ENCODE data around the gene TMEM132C.

TMEM132C gene

DNA sequence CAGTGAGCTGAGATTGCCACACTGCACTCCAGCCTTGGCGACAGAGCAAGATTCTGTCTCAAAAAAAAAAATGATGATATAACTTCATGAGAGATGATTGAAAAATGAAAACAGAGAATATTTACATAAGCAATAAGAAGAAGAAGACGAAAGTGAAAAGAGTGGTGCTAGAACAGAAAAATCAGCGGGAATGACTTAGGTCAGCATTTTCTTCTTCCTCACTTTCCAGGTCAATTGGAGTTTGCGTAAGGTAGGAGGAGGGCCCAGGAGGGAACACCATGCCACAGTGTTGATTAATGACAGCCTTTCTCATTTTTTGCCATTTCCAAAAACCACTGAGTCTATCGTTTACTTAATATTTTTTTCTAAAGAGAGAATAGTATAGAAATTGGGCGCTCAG lies 356.8 kb downstream of the TMEM132C start:
- DNase-seq, result no peak

DNA sequence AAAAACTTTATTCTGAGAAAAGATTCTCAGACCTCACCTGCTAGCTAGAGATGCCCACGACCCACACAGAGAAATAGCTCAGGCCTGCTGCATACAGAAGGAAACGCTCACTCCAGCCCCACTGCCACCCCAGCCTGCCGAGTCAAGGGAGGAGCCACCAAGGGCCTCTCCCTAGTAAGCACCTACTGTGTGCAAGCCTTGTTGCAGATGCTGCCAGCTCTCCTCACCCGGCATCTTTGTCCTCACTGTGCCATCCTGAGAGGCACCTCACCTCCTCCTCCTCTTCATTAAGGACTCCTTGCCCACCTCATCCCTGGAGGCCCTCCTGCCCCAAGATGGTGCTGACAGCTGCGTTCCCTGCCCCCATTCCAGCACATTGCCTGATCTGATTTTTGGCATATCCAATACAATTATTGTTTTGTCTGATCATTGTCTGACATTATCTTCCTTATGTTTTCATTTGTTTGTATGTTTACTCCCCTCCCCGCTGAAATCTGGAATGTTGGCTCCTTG lies 359.9 kb downstream of the TMEM132C start:
- DNase-seq, result no peak

DNA sequence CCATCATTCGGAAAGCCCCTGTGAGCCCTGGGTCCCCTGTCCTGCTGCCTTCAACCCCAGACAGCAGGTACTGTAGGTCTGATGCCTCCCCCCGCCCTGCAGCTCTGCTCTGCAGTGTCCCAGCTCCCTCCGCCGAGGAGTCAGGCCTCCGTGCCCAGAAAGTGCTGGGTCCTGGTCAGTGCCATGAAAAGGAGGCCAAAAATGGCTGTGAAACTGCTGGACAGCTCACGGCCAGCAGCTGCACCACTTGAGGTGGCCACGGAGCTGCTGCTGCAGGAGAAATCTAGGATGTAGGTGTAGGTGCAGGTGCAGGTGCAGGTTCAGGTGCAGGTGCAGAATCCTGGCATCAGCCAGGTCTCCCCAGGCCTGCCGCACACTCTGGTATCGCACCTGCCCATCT lies 360.7 kb downstream of the TMEM132C start:
- DNase-seq, result no peak

DNA sequence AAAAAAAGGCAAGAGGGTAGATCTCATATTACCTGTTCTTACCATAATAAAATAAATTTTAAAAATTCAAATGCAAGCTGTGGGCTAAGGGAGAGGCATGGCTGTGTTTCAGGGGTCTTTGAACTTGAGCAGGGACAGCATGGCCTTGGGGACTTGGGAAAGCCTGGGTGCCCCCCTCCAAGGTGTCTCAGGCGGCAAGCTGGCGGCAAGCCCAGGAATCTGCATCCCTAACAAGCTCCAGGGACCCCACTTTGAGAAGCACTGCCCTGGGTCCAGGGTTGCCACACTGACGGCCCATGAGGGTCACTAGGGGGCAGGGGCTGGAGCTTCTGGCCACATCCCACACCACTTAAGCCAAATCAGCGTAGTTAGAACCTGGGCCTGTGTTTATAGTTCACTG lies 363.0 kb downstream of the TMEM132C start:
- DNase-seq, result no peak

DNA sequence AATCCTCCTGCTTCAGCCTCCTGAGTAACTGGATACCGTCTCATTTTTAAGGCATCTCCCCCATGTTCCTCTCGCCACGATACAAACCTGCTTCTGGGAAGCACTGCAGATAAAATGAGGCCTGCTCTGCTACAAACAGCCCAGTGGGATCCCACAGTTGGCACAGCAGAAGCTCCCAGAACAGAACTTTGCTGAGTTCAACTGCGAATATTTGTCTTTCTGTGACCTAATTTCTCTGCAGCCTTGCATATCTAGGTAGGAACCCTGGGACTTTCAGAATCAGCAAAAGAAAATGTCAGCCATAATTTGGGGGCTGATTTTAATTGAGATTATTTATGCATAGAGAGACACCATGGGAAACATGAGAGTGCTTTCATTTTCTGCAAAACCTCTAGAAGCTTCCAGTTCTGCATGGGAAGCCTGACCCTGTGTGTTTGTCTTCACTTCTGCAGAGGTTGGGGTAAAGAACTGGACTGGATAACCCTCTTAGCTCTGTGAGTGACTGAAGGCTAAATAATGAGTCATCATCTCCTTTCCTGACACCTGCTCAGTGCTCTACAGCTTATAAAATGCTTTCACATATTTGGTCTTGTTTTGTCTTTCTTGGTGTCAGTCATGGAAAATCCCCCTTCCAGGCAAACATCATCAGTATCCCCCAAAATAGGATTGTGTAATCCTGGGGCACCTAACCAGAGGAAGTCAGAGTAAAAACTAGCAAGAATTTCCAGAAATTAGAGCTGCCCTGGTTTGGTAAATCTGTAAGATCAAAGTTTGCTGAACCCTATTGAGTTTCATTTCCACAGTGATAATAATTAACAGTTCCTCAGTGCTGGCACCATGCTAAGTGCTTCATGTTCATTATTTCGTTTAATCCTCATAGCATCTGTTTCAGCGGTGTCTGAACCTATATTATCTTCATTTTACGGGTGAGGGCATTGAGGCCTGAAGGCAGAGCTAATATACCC lies 371.0 kb downstream of the TMEM132C start:
- no peak for DNase-seq

DNA sequence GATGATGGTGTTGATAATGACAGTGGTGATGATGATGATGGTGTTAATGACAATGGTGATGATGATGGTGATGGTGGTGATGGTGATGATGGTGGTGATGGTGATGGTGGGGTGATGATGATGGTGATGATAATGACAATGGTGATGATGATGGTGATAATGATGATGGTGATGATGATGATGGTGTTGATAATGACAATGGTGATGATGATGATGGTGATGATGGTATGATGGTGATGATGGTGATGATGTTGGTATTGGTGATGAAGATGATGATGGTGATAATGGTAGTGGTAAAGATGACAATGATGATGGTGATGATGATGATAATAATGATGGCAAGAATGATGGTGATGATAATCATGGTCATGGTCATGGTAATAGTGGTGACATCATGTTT lies 372.1 kb downstream of the TMEM132C start:
- no peak for DNase-seq

DNA sequence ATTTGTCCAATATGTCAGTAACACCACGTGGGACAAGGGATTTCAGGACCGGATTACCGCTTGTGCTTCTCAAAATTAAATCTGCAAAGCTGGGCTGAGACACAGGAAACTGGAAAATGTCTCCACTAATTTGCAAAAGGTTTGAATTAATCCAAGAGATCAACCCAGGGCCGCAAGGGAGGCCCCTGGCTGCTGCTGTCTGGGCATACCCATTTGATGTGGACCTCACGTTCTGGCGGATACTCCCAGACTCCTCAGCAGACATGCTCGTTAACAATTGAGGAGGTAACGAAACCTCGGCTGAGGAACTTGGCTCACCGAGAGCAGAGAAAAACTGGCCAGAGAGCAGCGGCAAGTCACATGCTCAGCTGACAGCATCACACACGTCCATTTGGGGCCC lies 376.2 kb downstream of the TMEM132C start:
- DNase-seq, result no peak

DNA sequence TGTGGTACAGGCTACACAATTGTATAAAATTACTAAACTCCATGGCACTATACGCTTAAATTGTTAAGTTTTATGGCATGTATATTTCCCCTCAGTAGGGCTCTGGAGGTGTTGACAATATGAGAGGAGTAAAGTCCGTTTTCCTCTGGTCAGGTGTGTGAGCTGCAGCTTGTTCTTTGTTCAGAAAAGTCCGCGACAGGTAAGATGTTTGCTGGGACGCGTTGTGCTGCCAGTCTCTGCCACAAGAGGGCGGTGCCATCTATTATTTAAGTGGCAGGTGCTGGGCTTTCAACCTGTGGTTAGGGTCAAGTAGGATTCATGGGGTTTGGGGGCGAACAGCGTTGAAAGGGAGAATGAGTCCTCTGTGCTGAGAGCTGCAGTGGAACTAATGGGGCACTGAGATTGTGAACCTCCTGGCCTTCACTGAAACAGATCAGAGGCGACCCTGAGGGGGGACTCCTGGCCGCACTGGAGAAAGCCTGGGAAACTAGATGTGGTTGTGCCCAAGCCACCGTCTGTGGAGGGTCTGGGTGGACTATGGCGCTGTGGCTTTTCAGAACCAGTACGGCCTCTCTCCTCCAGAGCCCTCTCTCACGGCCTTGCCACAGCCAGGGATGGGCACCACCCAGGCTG lies 377.8 kb downstream of the TMEM132C start:
- DNase-seq, result peak; percentile 17

DNA sequence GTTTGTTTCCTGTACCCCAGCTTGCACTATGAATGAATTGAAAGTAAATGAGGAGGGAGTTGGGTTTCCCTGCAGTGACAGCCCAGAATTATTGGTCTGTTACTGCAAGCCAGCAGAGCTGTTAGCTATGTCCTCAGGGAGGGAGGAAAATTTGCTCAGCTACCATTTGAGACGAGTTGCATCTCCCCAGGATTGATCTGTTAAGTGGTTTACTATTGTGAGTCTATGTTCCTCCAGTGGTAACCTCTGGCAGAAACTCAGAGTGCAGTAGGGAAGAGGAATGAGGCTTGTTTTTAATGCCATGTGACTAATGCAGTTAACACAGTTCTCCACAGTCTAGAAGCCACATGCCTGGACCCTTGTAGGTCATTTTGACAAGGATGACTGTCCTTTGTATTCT lies 382.9 kb downstream of the TMEM132C start:
- no peak for DNase-seq

DNA sequence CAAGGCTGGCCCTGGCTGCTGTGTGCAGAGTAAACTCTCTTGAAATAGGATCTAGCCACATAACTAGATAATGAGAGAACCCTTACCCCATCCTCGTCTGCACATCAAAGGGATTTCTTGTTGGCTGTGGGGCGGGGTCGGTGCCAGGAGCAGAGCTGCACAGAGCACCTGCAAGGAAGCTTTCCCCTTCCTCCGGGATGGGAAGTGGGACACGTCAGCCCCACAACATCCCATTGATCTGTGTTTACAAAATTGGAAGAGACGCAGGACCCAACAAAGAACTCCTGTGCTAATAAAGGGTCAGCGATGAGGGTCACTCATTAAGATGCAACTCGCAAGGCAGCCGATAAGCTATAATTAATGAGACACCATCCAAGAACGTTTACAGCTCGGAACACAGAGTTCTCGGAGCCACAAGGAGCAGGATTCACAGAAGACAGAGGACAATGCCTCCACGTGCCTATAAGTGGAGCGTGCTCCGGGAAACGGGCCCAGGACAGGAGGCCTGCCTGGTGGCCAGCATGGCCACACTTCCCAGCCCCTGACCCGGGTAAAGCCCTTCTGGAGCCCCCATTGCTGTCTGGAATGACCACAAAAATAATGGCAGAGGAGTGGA lies 385.3 kb downstream of the TMEM132C start:
- DNase-seq, result no peak

DNA sequence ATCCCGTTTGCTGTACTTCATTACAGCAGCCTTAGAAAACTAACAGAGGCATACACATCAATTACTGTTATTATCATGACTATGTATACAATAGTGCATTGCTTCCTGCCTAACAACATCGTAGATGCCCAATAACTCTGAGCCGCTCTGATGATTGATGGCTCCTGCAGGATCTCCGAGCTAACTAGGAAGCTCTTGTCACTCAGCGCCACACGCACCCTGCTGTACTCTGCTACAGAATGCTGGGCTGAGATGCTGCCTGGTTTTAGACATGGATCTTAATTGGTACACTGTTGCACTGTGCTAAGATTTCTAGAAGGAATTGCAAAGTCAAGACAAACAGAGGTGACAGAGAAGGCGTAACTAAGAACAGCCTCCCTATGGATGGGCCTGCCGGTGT lies 387.5 kb downstream of the TMEM132C start:
- DNase-seq, result no peak

DNA sequence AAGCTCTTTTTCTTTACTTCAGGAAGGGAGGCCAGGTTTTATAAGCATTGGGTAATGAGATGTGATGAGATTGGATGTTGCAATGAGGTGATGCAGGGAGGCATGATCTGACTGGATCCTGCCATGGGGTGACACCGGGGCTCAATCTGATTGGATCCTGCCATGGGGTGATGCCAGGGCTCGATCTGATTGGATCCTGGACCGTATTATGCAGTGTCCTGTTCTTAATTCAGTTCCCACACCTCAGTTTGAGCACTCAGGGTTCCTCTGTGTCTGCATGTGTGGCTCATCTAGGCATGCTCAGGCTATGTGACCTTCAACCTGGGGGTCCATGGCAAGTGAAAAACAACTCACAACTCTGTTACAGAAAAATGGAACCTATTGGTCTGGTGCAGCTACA lies 390.4 kb downstream of the TMEM132C start:
- no peak for DNase-seq

DNA sequence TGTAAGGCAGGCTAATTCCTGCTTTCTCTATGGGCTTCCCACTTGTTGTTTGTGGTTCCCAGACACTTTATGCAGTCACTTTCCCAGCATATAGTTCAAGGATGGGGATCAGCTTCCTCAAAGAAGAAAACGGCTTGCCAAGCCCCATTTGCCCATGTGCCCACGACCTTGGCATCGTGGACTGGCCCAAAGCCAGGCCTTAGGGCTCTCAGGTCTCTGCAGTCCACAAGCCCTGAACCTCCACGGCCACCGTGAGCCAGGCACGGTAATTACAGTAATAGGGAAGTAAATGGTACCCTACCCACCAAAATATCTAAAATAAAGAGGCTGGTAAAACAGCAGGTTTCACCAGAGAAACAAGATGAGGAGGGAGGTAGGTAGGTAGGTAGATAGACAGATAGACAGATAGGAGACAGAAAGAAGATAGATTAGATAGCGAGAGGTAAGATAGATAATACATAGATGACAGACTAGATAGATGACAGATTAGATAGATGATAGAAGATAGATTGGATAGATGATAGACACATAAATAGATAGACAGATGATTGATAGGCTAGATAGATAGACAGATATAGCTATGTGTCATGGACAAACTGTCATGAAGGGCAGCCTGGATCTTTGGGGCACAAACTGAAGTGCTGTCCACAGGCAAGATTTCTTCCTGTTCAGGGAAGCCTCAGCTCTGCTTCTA lies 393.7 kb downstream of the TMEM132C start:
- no peak for DNase-seq

DNA sequence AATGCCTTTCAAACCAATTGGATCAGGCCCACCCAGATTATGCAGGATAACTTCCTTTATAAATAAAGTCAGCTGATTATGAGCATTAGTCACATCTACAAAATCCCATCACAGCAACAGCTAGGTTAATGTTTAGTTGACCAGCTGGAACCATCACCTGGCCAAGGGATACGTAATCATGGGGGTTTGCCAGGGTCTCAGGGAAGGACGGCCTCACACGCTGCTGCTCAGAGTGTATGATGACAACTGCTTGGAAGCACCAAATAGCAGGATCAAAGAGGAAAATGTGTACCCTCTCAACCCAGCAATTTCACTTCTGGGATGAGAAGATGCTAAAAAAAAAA lies 394.2 kb downstream of the TMEM132C start:
- DNase-seq, result no peak

DNA sequence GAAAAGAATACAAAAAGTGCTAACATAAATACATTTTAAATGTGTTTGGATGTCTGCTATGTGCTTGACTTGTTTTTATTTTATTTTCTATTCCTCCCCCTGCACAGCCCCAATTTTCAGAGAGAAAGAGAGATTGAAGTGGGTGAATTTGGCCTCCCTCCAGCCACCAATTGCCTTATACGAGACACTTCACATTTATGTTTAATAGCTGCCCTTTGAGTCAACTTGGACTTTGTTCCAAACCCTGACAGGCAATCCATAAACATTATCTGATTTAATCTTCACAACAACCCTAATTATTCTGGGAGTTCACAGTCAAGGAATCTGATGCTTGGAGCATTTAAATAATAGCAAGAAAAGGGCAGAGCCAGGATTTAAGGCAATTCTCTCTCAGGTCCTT lies 395.1 kb downstream of the TMEM132C start:
- no peak for DNase-seq

DNA sequence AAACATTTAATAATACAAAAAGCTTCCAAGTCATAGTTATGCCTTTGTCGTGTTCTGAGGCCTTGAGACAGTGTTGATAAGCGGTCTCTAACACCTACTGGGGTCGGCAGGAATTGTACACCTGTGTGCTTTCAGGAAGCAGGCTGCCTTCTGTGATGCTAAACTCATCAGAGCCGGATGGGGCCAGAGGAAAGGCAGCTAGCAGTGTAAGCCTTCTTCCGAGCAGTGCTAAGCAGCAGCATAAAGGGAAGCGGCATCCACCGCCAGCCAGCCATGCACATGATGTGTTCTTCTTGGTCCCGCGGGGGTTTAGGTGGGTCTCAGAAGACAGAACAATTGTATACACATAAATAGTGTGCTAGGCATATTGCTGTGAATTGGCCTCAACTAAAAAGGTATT lies 397.5 kb downstream of the TMEM132C start:
- DNase-seq, result no peak

DNA sequence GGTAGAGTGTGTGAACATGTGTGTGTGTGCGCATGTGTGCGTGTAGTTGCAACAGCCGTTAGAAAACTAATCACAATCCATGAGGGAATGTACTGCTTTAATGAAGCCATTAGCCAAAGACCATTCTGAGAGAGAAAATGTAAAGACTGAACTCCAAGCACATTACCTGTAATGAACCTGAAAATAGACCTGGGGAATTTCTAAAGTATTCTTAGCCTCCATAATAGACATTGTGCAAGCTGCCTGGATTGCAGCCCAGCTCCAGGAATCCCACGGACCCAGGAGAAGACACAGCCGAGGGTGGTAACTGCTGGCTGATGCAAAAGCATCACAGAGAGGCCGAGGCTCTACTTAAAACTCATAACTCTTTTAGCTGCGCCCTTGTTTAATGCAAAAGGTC lies 400.2 kb downstream of the TMEM132C start:
- no peak for DNase-seq

DNA sequence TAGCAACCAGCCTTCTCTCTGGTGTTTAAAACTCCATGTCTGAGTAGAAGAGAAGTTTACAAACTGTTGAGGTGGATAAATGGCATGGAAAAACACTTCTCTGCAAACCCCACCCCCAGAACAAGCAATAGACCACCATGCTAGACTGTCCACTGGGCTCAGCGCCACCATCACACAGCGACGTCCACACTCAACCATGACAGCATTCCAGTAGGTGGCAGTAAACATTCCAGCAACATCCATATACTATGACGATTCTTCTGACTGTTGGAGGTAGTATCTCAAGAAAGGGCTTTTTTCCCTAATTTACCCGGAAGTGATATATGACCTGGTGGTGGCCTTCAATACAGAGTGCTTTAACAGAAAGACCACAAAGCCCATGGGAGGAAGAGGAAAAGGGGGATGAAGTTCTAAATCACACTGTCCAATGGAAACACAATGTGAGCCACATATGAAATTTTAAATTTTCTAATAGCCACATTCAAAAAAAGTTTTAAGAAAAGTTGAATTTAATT lies 404.6 kb downstream of the TMEM132C start:
- DNase-seq, result no peak

DNA sequence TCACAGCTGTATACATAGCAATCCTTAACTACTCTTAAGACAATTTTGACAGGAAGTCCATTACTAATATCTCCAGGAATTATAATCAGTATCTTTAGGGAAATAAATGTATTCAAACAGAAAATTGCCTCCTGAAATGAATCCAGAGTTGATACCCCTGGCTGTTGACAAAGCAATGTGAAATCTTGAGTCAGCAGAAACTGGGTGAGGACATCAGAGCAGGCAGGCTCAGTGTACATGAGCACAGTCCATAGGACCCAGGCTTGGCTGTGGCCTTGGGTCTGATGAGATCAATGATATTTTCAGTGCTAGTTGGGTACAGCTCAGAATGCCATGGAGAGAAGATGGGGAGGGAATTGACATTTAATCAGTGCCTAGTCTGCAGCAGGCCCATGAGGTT lies 405.5 kb downstream of the TMEM132C start:
- no peak for DNase-seq

DNA sequence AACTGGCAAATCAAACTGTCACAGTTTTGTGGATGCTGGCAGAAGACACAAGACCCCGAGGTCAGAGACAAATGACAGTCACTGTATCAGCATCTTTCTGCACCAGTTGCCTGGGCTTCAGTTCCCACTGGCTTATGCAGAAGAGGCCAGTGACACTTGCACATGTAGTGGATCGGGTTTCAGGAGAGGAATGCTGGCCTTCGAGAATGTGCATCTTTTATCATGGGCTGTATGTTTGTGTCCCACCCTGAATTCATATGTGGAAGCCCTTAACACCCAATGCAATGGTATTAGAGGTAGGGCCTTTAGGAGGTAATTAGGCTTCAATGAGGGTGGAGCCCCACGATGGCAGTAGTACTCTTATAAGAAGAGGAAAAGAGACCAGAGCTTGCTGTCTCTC lies 405.9 kb downstream of the TMEM132C start:
- no peak for DNase-seq

DNA sequence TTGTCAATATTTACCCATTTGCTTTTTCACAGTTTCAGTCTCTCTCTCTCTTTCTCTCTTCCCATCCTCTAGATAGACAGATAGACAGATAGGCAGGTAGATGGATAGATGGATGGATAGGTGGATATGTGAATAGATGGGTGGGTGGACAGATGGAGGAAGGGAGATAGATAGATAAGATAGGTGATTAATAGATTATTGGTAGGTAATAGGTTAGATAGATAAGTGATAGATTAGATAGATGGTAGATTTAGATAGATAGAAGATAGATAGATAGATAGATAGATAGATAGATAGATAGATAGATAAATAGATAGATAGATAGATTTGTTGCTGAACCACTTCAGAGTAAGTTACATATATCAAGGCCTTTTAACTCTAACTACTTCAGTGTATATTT lies 408.6 kb downstream of the TMEM132C start:
- no peak for DNase-seq

DNA sequence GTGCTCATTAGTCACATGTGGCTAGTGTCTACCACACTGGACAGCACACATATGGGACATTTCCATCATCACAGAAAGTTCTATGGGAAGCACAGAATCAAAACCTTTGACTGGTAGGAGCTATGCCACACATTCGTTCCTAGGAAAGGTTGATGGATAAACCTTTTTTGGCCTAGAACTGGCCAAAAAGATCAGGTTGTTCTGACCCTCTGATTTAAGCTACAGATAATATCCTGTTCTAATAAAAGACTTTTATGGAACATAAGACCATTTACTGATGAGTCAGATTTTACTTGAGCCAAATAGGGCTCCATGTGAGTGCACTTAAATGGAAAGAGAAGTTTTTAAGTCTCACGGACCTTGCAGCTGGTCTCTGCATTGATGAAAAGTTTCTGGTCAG lies 413.6 kb downstream of the TMEM132C start:
- DNase-seq, result no peak

Data from NCI-H2171 treated with DMSO at 0.1 percent for 48 hours (cell line).